CD14-positive monocyte (primary cell): ENCODE measurements around the gene ATP11A. TPM values are rescaled to one million over a fixed set of nuclear protein-coding genes. Genes with fewer than 3 reads are reported as not detected.
A peak's percentile ranks its signal among the peaks of the same experiment; 100 is the strongest.

ENCODE experiments used
- DNase-seq, 3 donors: peaks; one replicate each; pipeline ENCODE4 v3.0.0-alpha.2; 2011 to 2022
- H2AFZ ChIP-seq: 2 replicates; pipeline ENCODE4 v1.6.0; 2012; ENCODE audit warnings: mild to moderate bottlenecking, low read depth, low read length, inconsistent platforms; ENCODE audit not compliant: insufficient read depth, poor library complexity, severe bottlenecking
- H3K27ac ChIP-seq, 2 donors: 1 replicate in 1 of 2; 2 replicates in 1 of 2; pipeline ENCODE4 v1.5.1; 2012 to 2013; ENCODE audit warnings: low read length in 2 of 2, control low read depth in 1 of 2, inconsistent platforms in 1 of 2, low read depth in 1 of 2, mild to moderate bottlenecking in 1 of 2
- H3K27me3 ChIP-seq, 2 donors: one replicate each; pipeline versions ENCODE4 v1.6.0 to v1.6.1; 2011 to 2013; ENCODE audit warnings: low read length in 2 of 2; ENCODE audit not compliant: control insufficient read depth in 2 of 2, insufficient read depth in 2 of 2
- H3K36me3 ChIP-seq, 2 donors: replicated peaks in 1 of 2; 1 replicate in 1 of 2; 2 replicates in 1 of 2; pipeline versions ENCODE4 v1.5.1 to v1.6.1; 2012 to 2013; ENCODE audit warnings: low read length in 2 of 2, control low read depth in 1 of 2, inconsistent platforms in 1 of 2, mild to moderate bottlenecking in 1 of 2; ENCODE audit not compliant: insufficient read depth in 2 of 2, control insufficient read depth in 1 of 2
- H3K4me1 ChIP-seq, 2 donors: 1 replicate in 1 of 2; 2 replicates in 1 of 2; pipeline versions ENCODE4 v1.5.1 to v1.6.1; 2012 to 2013; ENCODE audit warnings: low read length in 2 of 2, control low read depth in 1 of 2, inconsistent platforms in 1 of 2, mild to moderate bottlenecking in 1 of 2, moderate library complexity in 1 of 2; ENCODE audit not compliant: insufficient read depth in 2 of 2, control insufficient read depth in 1 of 2
- H3K4me2 ChIP-seq: replicated peaks from 2 replicates; pipeline ENCODE3; 2012; ENCODE audit warnings: low read length, moderate library complexity, mild to moderate bottlenecking; ENCODE audit not compliant: poor library complexity, severe bottlenecking; ENCODE audit errors: extremely low read depth
- H3K4me3 ChIP-seq, 3 experiments: fragments of 200-600 bp in 1 of 3; sonication (generic) in 1 of 3; replicated peaks in 1 of 3; 1 replicate in 2 of 3; 2 replicates in 1 of 3; pipeline ENCODE4 v1.5.1; 2011 to 2013; ENCODE audit warnings: low read length in 3 of 3, mild to moderate bottlenecking in 3 of 3, control low read depth in 2 of 3, low read depth in 2 of 3, inconsistent platforms in 1 of 3, moderate library complexity in 1 of 3
- H3K79me2 ChIP-seq: 2 replicates; pipeline ENCODE4 v1.6.0; 2012; ENCODE audit warnings: mild to moderate bottlenecking, control low read depth, inconsistent platforms, low read length, moderate library complexity; ENCODE audit not compliant: insufficient read depth
- H3K9ac ChIP-seq: 2 replicates; pipeline ENCODE4 v1.6.0; 2017; ENCODE audit warnings: low read length, mild to moderate bottlenecking; ENCODE audit not compliant: insufficient read depth, poor library complexity, severe bottlenecking
- H3K9me3 ChIP-seq, 2 donors: replicated peaks in 1 of 2; 1 replicate in 1 of 2; 2 replicates in 1 of 2; pipeline versions ENCODE4 v1.5.1 to v1.6.1; 2012 to 2013; ENCODE audit warnings: low read length in 2 of 2, control low read depth in 1 of 2; ENCODE audit not compliant: control insufficient read depth in 1 of 2, insufficient read depth in 1 of 2
- H4K20me1 ChIP-seq: 2 replicates; pipeline ENCODE4 v1.6.0; 2012; ENCODE audit warnings: mild to moderate bottlenecking, low read length, control low read depth, moderate library complexity; ENCODE audit not compliant: insufficient read depth
- H3K27ac Mint-ChIP-seq, 7 donors: one replicate each; pipeline ENCODE4 v1.8.0; 2020; ENCODE audit warnings: mild to moderate bottlenecking in 7 of 7, mixed read lengths in 7 of 7, moderate library complexity in 6 of 7, inconsistent platforms in 2 of 7
- H3K27me3 Mint-ChIP-seq, 3 donors: one replicate each; pipeline ENCODE4 v1.8.0; 2021 to 2022; ENCODE audit warnings: low read depth in 3 of 3, mild to moderate bottlenecking in 3 of 3, mixed read lengths in 3 of 3, moderate library complexity in 3 of 3, inconsistent platforms in 1 of 3
- H3K36me3 Mint-ChIP-seq, 2 donors: one replicate each; pipeline ENCODE4 v1.8.0; 2020; ENCODE audit warnings: mixed read lengths in 2 of 2, inconsistent platforms in 1 of 2, mild to moderate bottlenecking in 1 of 2
- H3K4me1 Mint-ChIP-seq: one replicate; pipeline ENCODE4 v1.8.0; 2020; ENCODE audit warnings: mild to moderate bottlenecking, mixed read lengths
- H3K4me3 Mint-ChIP-seq, 2 donors: one replicate each; pipeline ENCODE4 v1.8.0; 2020; ENCODE audit warnings: mild to moderate bottlenecking in 2 of 2, mixed read lengths in 2 of 2, moderate library complexity in 1 of 2
- H3K9me3 Mint-ChIP-seq, 7 donors: one replicate each; pipeline ENCODE4 v1.8.0; 2020 to 2022; ENCODE audit warnings: mixed read lengths in 7 of 7, mild to moderate bottlenecking in 6 of 7, moderate library complexity in 6 of 7, inconsistent platforms in 2 of 7
- CTCF ChIP-seq: fragments of 200-600 bp; IDR thresholded peaks from one replicate; pipeline ENCODE4 v1.8.0; 2022; ENCODE audit warnings: antibody characterized with exemption, mild to moderate bottlenecking
- WGBS: methylation state at CpG from one replicate; pipeline ENCODE4 v1.1.5; 2013; ENCODE audit warnings: missing lambda C conversion rate; ENCODE audit not compliant: insufficient coverage; 5-methylcytosine and 5-hydroxymethylcytosine counted together
- intact Hi-C, 2 donors: fragments of 100-400 bp; cut with micrococcal nuclease; formaldehyde crosslinking; loops; one replicate each; pipeline versions ENCODE4 v1.15.0 to v1.15.1; 2023
- polyA plus RNA-seq, 3 donors: library from polyadenylated mRNA; depleted of rRNA in 1 of 3; unstranded in 2 of 3; stranded (reverse) in 1 of 3; fragments of 300-500 nt in 2 of 3; fragments of >200 nt in 1 of 3; fragmentation: Illumina TruSeq in 2 of 3; gene quantifications; 1 replicate in 2 of 3; 2 replicates in 1 of 3; pipeline ENCODE4 v1.2.3, GENCODE V29; 2012 to 2021

Gene ATP11A
- polyA plus RNA-seq, 3 donors, result 7.2 to 45.4 (median 7.6) TPM

DNA sequence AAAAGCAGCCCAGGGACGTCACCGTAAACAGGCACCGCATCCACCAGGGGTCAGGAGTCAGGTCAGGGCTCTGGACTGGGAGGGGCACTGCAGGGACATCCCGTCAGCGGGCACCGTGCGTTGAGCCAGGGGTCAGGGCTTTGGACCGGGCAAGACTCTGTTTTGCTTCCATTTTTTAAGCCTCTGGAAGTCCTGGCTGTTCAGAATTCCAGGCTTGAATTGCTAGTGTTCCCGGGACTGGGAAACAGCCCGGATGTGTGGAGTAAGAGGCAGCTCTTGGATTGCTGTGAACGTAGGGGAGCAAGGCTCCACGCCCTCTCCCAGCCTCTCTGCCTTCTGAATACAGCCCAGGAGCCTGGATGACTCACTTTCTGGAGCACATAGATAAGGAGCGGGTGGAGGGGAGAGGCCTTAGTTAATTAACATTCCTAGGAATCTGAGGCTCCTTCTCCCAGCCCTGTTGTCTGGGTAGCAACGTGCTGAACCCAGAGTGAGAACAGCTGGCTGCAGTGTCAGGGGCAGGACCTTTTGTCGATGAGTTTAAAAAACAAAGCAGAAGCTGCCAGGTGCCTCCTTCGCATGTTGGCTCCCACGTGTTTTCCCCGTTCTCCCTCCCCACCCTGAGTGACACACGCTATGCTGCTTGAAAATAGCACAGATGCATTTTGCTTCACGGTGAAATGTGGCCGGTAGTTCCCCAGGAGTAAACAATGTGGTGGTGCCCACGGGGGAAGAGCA lies 21.9 kb downstream of the ATP11A start:
- Histone ChIP-seq H3K9ac (no peak overlapping the region), H3K4me2 (no peak overlapping the region), H3K79me2 (peaks cover 98% of the 10 kb centered on the region), H3K4me1 (no peaks in the 10 kb centered on the region), H3K4me3 (no peak overlapping the region), H3K27ac (no peak overlapping the region), H4K20me1 (peaks cover 100% of the 10 kb centered on the region), H3K9me3 (no peaks in the 10 kb centered on the region), H3K36me3 (peaks cover 3 to 29% of the 10 kb centered on the region in 2 donors), H3K27me3 (no peaks in the 10 kb centered on the region), H2AFZ (no peak overlapping the region)
- intact Hi-C loops, result no loop called here
- Mint-ChIP-seq H3K4me1 (peaks cover 17% of the 10 kb centered on the region), H3K9me3 (no peaks in the 10 kb centered on the region), H3K4me3 (no peak overlapping the region), H3K27me3 (peaks cover 0 to 3% (median 2%) of the 10 kb centered on the region in 3 donors), H3K27ac (peak overlapping the region in 1 of 7 donors; percentile 68), H3K36me3 (peaks cover 16 to 42% of the 10 kb centered on the region in 2 donors)
- DNase-seq, result no peak
- TF ChIP-seq CTCF, result no peak
- 69% methylated on average over 17 of the region's 22 CpGs for WGBS

- no peak for TF ChIP-seq CTCF
- Mint-ChIP-seq H3K4me1 (peaks cover 17% of the 10 kb centered on the region), H3K36me3 (peaks cover 14 to 44% of the 10 kb centered on the region in 2 donors), H3K27ac (peak overlapping the region in 2 of 7 donors; percentile 4 to 14), H3K4me3 (no peak overlapping the region), H3K27me3 (peaks cover 0 to 3% (median 0%) of the 10 kb centered on the region in 3 donors), H3K9me3 (no peaks in the 10 kb centered on the region)
- Histone ChIP-seq H3K4me3 (no peak overlapping the region), H3K36me3 (peaks cover 0 to 27% of the 10 kb centered on the region in 2 donors), H4K20me1 (peaks cover 100% of the 10 kb centered on the region), H3K4me1 (no peaks in the 10 kb centered on the region), H2AFZ (no peak overlapping the region), H3K9ac (no peak overlapping the region), H3K4me2 (no peak overlapping the region), H3K27ac (no peak overlapping the region), H3K9me3 (no peaks in the 10 kb centered on the region), H3K79me2 (peaks cover 98% of the 10 kb centered on the region), H3K27me3 (no peaks in the 10 kb centered on the region)
- WGBS, result over 99% methylated on average over 11 of the region's 20 CpGs
- intact Hi-C loops, result no loop called here
- DNase-seq, result no peak
Measured at GRCh38 chr13:112712451-112713207, 22.8 kb downstream of the ATP11A start.
